Right lobe of liver (tissue), 6 donors: ENCODE results near the gene ARMC9. TPM values are rescaled to one million over a fixed set of nuclear protein-coding genes. Genes with fewer than 3 reads are reported as not detected.

ENCODE experiments used
- ATAC-seq, 4 donors: fragments of 200-7000 bp; cut with Tn5 transposase; one replicate each; pipeline ENCODE4 v1.9.1; 2020; ENCODE audit warnings: mild to moderate bottlenecking in 4 of 4, moderate library complexity in 4 of 4
- DNase-seq, 3 donors: peaks; one replicate each; pipeline ENCODE4 v3.0.0-alpha.2; 2020
- H3K27ac ChIP-seq, 3 donors: fragments of 200-600 bp; one replicate each; pipeline ENCODE4 v1.8.0; 2022
- H3K27me3 ChIP-seq, 2 donors: fragments of 200-600 bp; one replicate each; pipeline ENCODE4 v1.8.0; 2022
- H3K36me3 ChIP-seq, 4 donors: fragments of 200-600 bp; sonication (generic) in 1 of 4; one replicate each; pipeline versions ENCODE4 v1.5.1 to v1.8.0; 2017 to 2022; ENCODE audit warnings: control low read depth in 1 of 4
- H3K4me1 ChIP-seq, 4 donors: fragments of 200-600 bp; sonication (generic) in 1 of 4; one replicate each; pipeline versions ENCODE4 v1.5.1 to v1.8.0; 2017 to 2022; ENCODE audit warnings: control low read depth in 1 of 4
- H3K4me3 ChIP-seq, 3 donors: fragments of 200-600 bp; one replicate each; pipeline ENCODE4 v1.8.0; 2022
- H3K9me3 ChIP-seq, 4 donors: fragments of 200-600 bp; sonication (generic) in 1 of 4; one replicate each; pipeline versions ENCODE4 v1.5.1 to v1.8.0; 2017 to 2022; ENCODE audit warnings: control low read depth in 1 of 4
- POLR2A ChIP-seq: fragments of 450-650 bp; IDR thresholded peaks from one replicate; pipeline ENCODE4 v1.6.1; 2017; ENCODE audit warnings: antibody characterized with exemption, mild to moderate bottlenecking
- WGBS: methylation state at CpG from one replicate; pipeline ENCODE4 v1.1.6; 2018; ENCODE audit warnings: low coverage, low lambda C conversion rate; ENCODE audit not compliant: insufficient coverage; ENCODE audit errors: missing lambda C conversion rate; 5-methylcytosine and 5-hydroxymethylcytosine counted together
- intact Hi-C, 2 donors: fragments of 100-400 bp; cut with DNase I; formaldehyde crosslinking; loops; one replicate each; pipeline versions ENCODE4 v1.11.2 to v1.14.1; 2022
- total RNA-seq, 6 experiments: library from RNA; depleted of rRNA in 2 of 6; stranded (reverse); fragments of >200 nt in 2 of 6; fragmentation: NEBNext Ultra II Directional in 3 of 6; extraction: Animal tissue kit (Norgen Biotek cat#: 25700) in 3 of 6; gene quantifications; one replicate each; pipeline versions ENCODE4 v1.1.0 to v1.2.4, GENCODE V29; 2016 to 2023
- TF ChIP-seq, protein P1 (sequence below), 4 donors: fragments of 200-600 bp in 3 of 4; fragments of 450-650 bp in 1 of 4; IDR thresholded peaks; one replicate each; pipeline versions ENCODE4 v1.5.1 to v1.8.0; 2016 to 2022; ENCODE audit warnings: antibody characterized with exemption in 4 of 4, mild to moderate bottlenecking in 2 of 4
- donor health status: DM: no; HTN: yes; CAD: no.
- donor health status: DM: no; HTN: no; CAD: no.
- donor health status: DM: no; HTN: no; CAD: no.
- donor health status: DM: no; HTN: yes; CAD: no.
- donor health status: DM: no; HTN: yes; CAD: no.

Gene ARMC9
- total RNA-seq, 6 experiments from 2014 or later: 1.5 to 7.7 (median 2.4) TPM

GRCh38 chr2:231223001-231223375 lies 24.6 kb downstream of the ARMC9 start:
- ATAC-seq (no peak), DNase-seq (no peak)
- Histone ChIP-seq H3K4me1 (no peaks in the 10 kb centered on the region), H3K36me3 (no peaks in the 10 kb centered on the region), H3K9me3 (no peaks in the 10 kb centered on the region), H3K4me3 (no peak overlapping the region), H3K27ac (peak overlapping the region in 1 of 3 donors; percentile 6), H3K27me3 (no peaks in the 10 kb centered on the region)
- 61% methylated on average over 3 of the region's 3 CpGs for WGBS
- intact Hi-C loops: loop anchor here in 1 of 2 donors (10.0 kb wide), 1 partner anchor 232 kb away; no protein-coding TSS in a partner anchor
- TF ChIP-seq, protein P1, sequence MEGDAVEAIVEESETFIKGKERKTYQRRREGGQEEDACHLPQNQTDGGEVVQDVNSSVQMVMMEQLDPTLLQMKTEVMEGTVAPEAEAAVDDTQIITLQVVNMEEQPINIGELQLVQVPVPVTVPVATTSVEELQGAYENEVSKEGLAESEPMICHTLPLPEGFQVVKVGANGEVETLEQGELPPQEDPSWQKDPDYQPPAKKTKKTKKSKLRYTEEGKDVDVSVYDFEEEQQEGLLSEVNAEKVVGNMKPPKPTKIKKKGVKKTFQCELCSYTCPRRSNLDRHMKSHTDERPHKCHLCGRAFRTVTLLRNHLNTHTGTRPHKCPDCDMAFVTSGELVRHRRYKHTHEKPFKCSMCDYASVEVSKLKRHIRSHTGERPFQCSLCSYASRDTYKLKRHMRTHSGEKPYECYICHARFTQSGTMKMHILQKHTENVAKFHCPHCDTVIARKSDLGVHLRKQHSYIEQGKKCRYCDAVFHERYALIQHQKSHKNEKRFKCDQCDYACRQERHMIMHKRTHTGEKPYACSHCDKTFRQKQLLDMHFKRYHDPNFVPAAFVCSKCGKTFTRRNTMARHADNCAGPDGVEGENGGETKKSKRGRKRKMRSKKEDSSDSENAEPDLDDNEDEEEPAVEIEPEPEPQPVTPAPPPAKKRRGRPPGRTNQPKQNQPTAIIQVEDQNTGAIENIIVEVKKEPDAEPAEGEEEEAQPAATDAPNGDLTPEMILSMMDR (IDR thresholded peaks at IDR 0.05): no peak
- no peak for TF ChIP-seq POLR2A

GRCh38 chr2:231223458-231223976 lies 25.1 kb downstream of the ARMC9 start:
- intact Hi-C loops: loop anchor here in 1 of 2 donors (10.0 kb wide), 1 partner anchor 231 kb away; no protein-coding TSS in a partner anchor
- ATAC-seq (no peak), DNase-seq (no peak)
- no peaks in the 10 kb centered on the region for H3K9me3 ChIP-seq
- H3K27ac ChIP-seq: no peak overlapping the region
- TF ChIP-seq, protein P1 (IDR thresholded peaks at IDR 0.05): no peak
- TF ChIP-seq POLR2A: no peak
- H3K4me1 ChIP-seq: no peaks in the 10 kb centered on the region
- H3K36me3 ChIP-seq: no peaks in the 10 kb centered on the region
- no peaks in the 10 kb centered on the region for H3K27me3 ChIP-seq
- no peak overlapping the region for H3K4me3 ChIP-seq
- 67% methylated on average over 6 of the region's 6 CpGs for WGBS

DNA sequence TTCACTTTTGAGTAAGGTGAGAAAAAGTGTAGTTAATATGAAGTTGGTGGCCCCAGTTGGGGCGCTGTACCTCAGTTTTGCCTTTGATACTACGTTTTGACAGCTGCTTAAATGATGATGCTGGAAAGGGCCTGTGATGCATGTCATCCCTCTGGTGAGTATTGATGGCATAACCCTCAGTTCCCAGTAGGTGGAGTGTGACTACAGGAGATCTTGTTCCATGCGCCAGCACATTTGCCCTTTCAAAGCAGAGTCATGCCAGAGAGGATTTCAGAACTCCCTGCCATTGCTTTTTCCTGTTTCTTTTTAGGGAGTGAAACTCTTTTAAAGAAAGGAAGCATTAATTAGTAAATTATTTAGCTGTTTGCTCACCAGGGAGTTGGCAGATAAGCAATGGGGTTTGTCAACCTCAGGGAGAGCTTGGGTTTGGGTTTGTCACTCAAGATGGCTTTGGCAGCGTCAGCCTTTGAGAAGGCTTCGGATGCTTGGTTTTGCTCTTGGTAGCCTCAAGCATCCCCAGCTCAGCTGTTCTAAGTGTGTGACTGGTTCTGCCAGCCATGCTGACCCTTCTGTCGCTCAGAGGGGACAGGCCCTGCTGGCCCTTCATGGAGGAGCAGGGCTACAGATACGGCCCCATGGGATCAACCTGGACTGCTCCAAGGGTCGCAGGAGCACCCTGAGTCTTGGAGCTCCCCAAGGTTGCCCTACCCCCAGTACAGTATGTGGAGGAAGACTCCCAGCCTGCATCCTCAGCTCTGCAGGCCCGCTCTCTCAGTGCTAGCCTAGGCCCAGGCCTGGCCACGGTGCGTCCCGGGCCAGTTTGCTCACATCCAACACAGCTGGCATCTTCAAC lies 29.1 kb downstream of the ARMC9 start:
- 11% methylated on average over 3 of the region's 12 CpGs for WGBS
- no peaks in the 10 kb centered on the region for H3K4me1 ChIP-seq
- ATAC-seq (peak; percentile 97 to 99 (median 98)), DNase-seq (peak in 1 of 3 donors; percentile 71)
- TF ChIP-seq, protein P1 (IDR thresholded peaks at IDR 0.05): peak; percentile 76 to 83 (median 78)
- TF ChIP-seq POLR2A: no peak
- intact Hi-C loops: loop anchor here in 1 of 2 donors (10.0 kb wide), 1 partner anchor 227 kb away; no protein-coding TSS in a partner anchor
- no peak overlapping the region for H3K27ac ChIP-seq
- H3K9me3 ChIP-seq: no peaks in the 10 kb centered on the region
- H3K36me3 ChIP-seq: no peaks in the 10 kb centered on the region
- H3K27me3 ChIP-seq: no peaks in the 10 kb centered on the region
- H3K4me3 ChIP-seq: no peak overlapping the region

- Histone ChIP-seq H3K27me3 (no peaks in the 10 kb centered on the region), H3K9me3 (no peaks in the 10 kb centered on the region), H3K4me1 (no peaks in the 10 kb centered on the region), H3K36me3 (no peaks in the 10 kb centered on the region), H3K4me3 (no peak overlapping the region), H3K27ac (no peak overlapping the region)
- intact Hi-C loops: loop anchor here in 1 of 2 donors (10.0 kb wide), 1 partner anchor 227 kb away; no protein-coding TSS in a partner anchor
- WGBS: no CpG with 5 or more reads among the region's 9 CpGs
- ATAC-seq: peak in 1 of 4 donors; percentile 7
- TF ChIP-seq POLR2A: no peak
- TF ChIP-seq, protein P1 (IDR thresholded peaks at IDR 0.05): no peak
- DNase-seq: no peak
Measured at GRCh38 chr2:231228223-231228622, 29.8 kb downstream of the ARMC9 start.
